IMR-90 (cell line): ENCODE measurements around the gene DVL1.

ENCODE experiments used
- MAFK ChIP-seq: IDR thresholded peaks from 2 replicates; pipeline ENCODE4 v1.6.1; 2012; ENCODE audit warnings: low read depth, low read length, improper control_type of control experiment
- POLR2A ChIP-seq: IDR thresholded peaks from 2 replicates; pipeline ENCODE4 v1.6.1; 2012; ENCODE audit warnings: mild to moderate bottlenecking, low read depth, low read length
- RFX5 ChIP-seq: IDR thresholded peaks from 2 replicates; pipeline ENCODE4 v1.8.0; 2012; ENCODE audit warnings: low read depth, mild to moderate bottlenecking, low read length, moderate library complexity
- SMC3 ChIP-seq: fragments of 150-350 bp; IDR thresholded peaks from 2 replicates; pipeline ENCODE4 v1.6.1; 2016; ENCODE audit warnings: low read depth, mild to moderate bottlenecking, antibody characterized with exemption, low read length, moderate library complexity
- TF ChIP-seq, protein P1 (sequence below): fragments of 150-350 bp; IDR thresholded peaks from 2 replicates; pipeline ENCODE4 v1.6.1; 2017; ENCODE audit warnings: mild to moderate bottlenecking, antibody characterized with exemption, low read length, low read depth
- TF ChIP-seq, protein P2 (sequence below): fragments of 150-350 bp; IDR thresholded peaks from 2 replicates; pipeline ENCODE4 v1.6.1; 2016; ENCODE audit warnings: low read depth, mild to moderate bottlenecking, low read length, moderate library complexity, borderline replicate concordance

DNA sequence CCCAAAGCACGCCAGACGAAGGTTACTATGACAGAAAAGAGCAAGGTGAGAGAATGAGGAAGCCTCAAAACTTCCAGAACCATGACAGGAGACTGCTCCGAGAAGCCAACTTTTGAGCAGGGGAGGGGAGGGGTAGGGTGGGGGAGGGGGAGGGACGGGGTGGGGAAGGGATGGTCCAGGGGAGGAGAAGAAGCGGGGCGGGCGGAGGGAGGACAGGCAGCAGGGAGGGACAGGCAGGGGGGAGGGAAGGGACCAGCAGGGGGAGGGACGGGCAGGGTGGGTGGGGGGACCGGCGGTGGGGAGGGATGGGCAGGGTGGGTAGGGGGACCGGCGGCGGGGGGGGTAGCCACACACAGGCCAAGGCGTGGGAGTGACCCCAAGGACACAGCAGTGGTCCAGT lies 26.8 kb downstream of the DVL1 start:
- TF ChIP-seq, protein P1, sequence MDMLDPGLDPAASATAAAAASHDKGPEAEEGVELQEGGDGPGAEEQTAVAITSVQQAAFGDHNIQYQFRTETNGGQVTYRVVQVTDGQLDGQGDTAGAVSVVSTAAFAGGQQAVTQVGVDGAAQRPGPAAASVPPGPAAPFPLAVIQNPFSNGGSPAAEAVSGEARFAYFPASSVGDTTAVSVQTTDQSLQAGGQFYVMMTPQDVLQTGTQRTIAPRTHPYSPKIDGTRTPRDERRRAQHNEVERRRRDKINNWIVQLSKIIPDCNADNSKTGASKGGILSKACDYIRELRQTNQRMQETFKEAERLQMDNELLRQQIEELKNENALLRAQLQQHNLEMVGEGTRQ, result no peak
- TF ChIP-seq MAFK (no peak), SMC3 (no peak), POLR2A (no peak), RFX5 (no peak)
- TF ChIP-seq, protein P2, sequence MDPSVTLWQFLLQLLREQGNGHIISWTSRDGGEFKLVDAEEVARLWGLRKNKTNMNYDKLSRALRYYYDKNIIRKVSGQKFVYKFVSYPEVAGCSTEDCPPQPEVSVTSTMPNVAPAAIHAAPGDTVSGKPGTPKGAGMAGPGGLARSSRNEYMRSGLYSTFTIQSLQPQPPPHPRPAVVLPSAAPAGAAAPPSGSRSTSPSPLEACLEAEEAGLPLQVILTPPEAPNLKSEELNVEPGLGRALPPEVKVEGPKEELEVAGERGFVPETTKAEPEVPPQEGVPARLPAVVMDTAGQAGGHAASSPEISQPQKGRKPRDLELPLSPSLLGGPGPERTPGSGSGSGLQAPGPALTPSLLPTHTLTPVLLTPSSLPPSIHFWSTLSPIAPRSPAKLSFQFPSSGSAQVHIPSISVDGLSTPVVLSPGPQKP, result no peak
